ENCODE measurements around the gene EMILIN2. TPM values are rescaled to one million over a fixed set of nuclear protein-coding genes. Genes with fewer than 3 reads are reported as not detected.

Gene EMILIN2
- total and polyA plus RNA-seq, 4 donors: 0.58 to 4.6 (median 1.8) TPM

GRCh38 chr18:2881088-2881839 is 34.5 kb downstream of the EMILIN2 start:
- Histone ChIP-seq H3K27ac (ENCODE audit: low read depth in 1 of 2, low read length in 2 of 2) (no peak overlapping the region), H3K4me1 (ENCODE audit: control insufficient read depth in 4 of 4, insufficient read depth in 4 of 4, low read length in 3 of 4) (no peaks in the 10 kb centered on the region), H3K9me3 (ENCODE audit: control insufficient read depth in 4 of 4, low read length in 3 of 4) (no peaks in the 10 kb centered on the region), H3K36me3 (ENCODE audit: control insufficient read depth in 4 of 4, insufficient read depth in 3 of 4, low read depth in 1 of 4, low read length in 3 of 4) (no peaks in the 10 kb centered on the region), H3K4me3 (ENCODE audit: low read depth in 1 of 3, low read length in 3 of 3) (no peak overlapping the region), H3K9ac (ENCODE audit: low read depth in 1 of 2, low read length in 2 of 2) (no peak overlapping the region), H3K27me3 (ENCODE audit: control insufficient read depth in 4 of 4, insufficient read depth in 4 of 4, low read length in 3 of 4) (no peaks in the 10 kb centered on the region)
- DNase-seq (ENCODE audit: low spot score): no peak
- TF ChIP-seq ATF3 (IDR thresholded peaks at IDR 0.05) (no peak), NR2F2 (IDR thresholded peaks at IDR 0.05) (no peak), RXRA (IDR thresholded peaks at IDR 0.05) (no peak), JUND (IDR thresholded peaks at IDR 0.05) (no peak), CTCF (IDR thresholded peaks at IDR 0.05; ENCODE audit: low read depth, low read length, missing input control) (no peak), ZBTB33 (IDR thresholded peaks at IDR 0.05) (no peak), MAX (IDR thresholded peaks at IDR 0.05) (no peak), FOXA2 (IDR thresholded peaks at IDR 0.05) (no peak), RAD21 (IDR thresholded peaks at IDR 0.05) (no peak), HNF4A (conservative IDR thresholded peaks at IDR 0.05) (no peak)
- 85% methylated on average over 16 of the region's 16 CpGs for WGBS

- Histone ChIP-seq H3K9ac (ENCODE audit: low read depth in 1 of 2, low read length in 2 of 2) (no peak overlapping the region), H3K4me3 (ENCODE audit: low read depth in 1 of 3, low read length in 3 of 3) (no peak overlapping the region), H3K27me3 (ENCODE audit: control insufficient read depth in 4 of 4, insufficient read depth in 4 of 4, low read length in 3 of 4) (no peaks in the 10 kb centered on the region), H3K36me3 (ENCODE audit: control insufficient read depth in 4 of 4, insufficient read depth in 3 of 4, low read depth in 1 of 4, low read length in 3 of 4) (no peaks in the 10 kb centered on the region), H3K4me1 (ENCODE audit: control insufficient read depth in 4 of 4, insufficient read depth in 4 of 4, low read length in 3 of 4) (no peaks in the 10 kb centered on the region), H3K27ac (ENCODE audit: low read depth in 1 of 2, low read length in 2 of 2) (no peak overlapping the region), H3K9me3 (ENCODE audit: control insufficient read depth in 4 of 4, low read length in 3 of 4) (no peaks in the 10 kb centered on the region)
- no peak for TF ChIP-seq RAD21 (IDR thresholded peaks at IDR 0.05)
- DNase-seq (ENCODE audit: low spot score): no peak
- WGBS: 89% methylated on average over 9 of the region's 9 CpGs
Observed at GRCh38 chr18:2881840-2882195, 35.0 kb downstream of the EMILIN2 start.

- H3K4me3 ChIP-seq (ENCODE audit: low read depth in 1 of 3, low read length in 3 of 3): no peak overlapping the region
- 92% methylated on average over 4 of the region's 4 CpGs for WGBS
- H3K9me3 ChIP-seq (ENCODE audit: control insufficient read depth in 4 of 4, low read length in 3 of 4): no peaks in the 10 kb centered on the region
- no peak for TF ChIP-seq GABPA (IDR thresholded peaks at IDR 0.05 in 1 of 2, conservative IDR thresholded peaks at IDR 0.05 in 1 of 2)
- TF ChIP-seq RXRA (IDR thresholded peaks at IDR 0.05): no peak
- TF ChIP-seq REST (IDR thresholded peaks at IDR 0.05): no peak
- TF ChIP-seq HNF4A (conservative IDR thresholded peaks at IDR 0.05): no peak
- H3K36me3 ChIP-seq (ENCODE audit: control insufficient read depth in 4 of 4, insufficient read depth in 3 of 4, low read depth in 1 of 4, low read length in 3 of 4): no peaks in the 10 kb centered on the region
- H3K4me1 ChIP-seq (ENCODE audit: control insufficient read depth in 4 of 4, insufficient read depth in 4 of 4, low read length in 3 of 4): no peaks in the 10 kb centered on the region
- H3K27ac ChIP-seq (ENCODE audit: low read depth in 1 of 2, low read length in 2 of 2): no peak overlapping the region
- no peaks in the 10 kb centered on the region for H3K27me3 ChIP-seq (ENCODE audit: control insufficient read depth in 4 of 4, insufficient read depth in 4 of 4, low read length in 3 of 4)
- DNase-seq (ENCODE audit: low spot score): no peak
- no peak overlapping the region for H3K9ac ChIP-seq (ENCODE audit: low read depth in 1 of 2, low read length in 2 of 2)
Observed at GRCh38 chr18:2882201-2882600, 35.4 kb downstream of the EMILIN2 start.
